Kidney (tissue), 14 donors: ENCODE measurements around the gene MYT1. TPM values are rescaled to one million over a fixed set of nuclear protein-coding genes. Genes with fewer than 3 reads are reported as not detected.

Source experiments
- DNase-seq, 5 donors: peaks; one replicate each; pipeline ENCODE4 v3.0.0-alpha.2; 2013 to 2020
- FAIRE-seq: peaks from 2 replicates; lab custom pipeline; 2012; peaks lifted over from hg19 to GRCh38; lab: Jason Lieb, UNC
- H3K27ac ChIP-seq, 2 donors: one replicate each; pipeline ENCODE4 v1.7.0; 2013; ENCODE audit warnings: low read depth in 2 of 2, low read length in 2 of 2, inconsistent platforms in 1 of 2
- H3K27me3 ChIP-seq: one replicate; pipeline ENCODE4 v1.7.1; 2013; ENCODE audit warnings: low read length, inconsistent platforms; ENCODE audit not compliant: control insufficient read depth, insufficient read depth
- H3K36me3 ChIP-seq, 3 donors: one replicate each; pipeline versions ENCODE4 v1.7.0 to v1.7.1; 2013; ENCODE audit warnings: low read length in 3 of 3, control low read depth in 1 of 3, inconsistent platforms in 1 of 3; ENCODE audit not compliant: insufficient read depth in 3 of 3, control insufficient read depth in 2 of 3
- H3K4me1 ChIP-seq, 3 donors: one replicate each; pipeline versions ENCODE4 v1.7.0 to v1.7.1; 2013; ENCODE audit warnings: low read length in 3 of 3, inconsistent platforms in 1 of 3, low read depth in 1 of 3; ENCODE audit not compliant: control insufficient read depth in 2 of 3, insufficient read depth in 2 of 3
- H3K4me3 ChIP-seq, 3 donors: one replicate each; pipeline versions ENCODE4 v1.7.0 to v1.8.1; 2013; ENCODE audit warnings: low read length in 3 of 3, control low read depth in 1 of 3, inconsistent platforms in 1 of 3
- H3K9ac ChIP-seq, 3 donors: one replicate each; pipeline versions ENCODE4 v1.7.0 to v1.7.1; 2013; ENCODE audit warnings: low read length in 3 of 3, control low read depth in 1 of 3, inconsistent platforms in 1 of 3
- H3K9me3 ChIP-seq, 3 donors: one replicate each; pipeline versions ENCODE4 v1.7.0 to v1.7.1; 2013; ENCODE audit warnings: low read length in 3 of 3, control low read depth in 1 of 3, inconsistent platforms in 1 of 3; ENCODE audit not compliant: control insufficient read depth in 2 of 3, insufficient read depth in 1 of 3
- intact Hi-C: fragments of 100-400 bp; cut with DNase I; formaldehyde crosslinking; loops from one replicate; pipeline ENCODE4 v1.11.1; 2022
- polyA plus RNA-seq: library from polyadenylated mRNA; stranded (reverse); fragments of 350-450 nt; fragmentation: Illumina TruSeq; extraction: RNeasy Lipid Tissue Mini Kit (QIAGEN cat#74804); gene quantifications from one replicate; pipeline ENCODE4 v1.2.3, GENCODE V29; 2014; ENCODE audit warnings: low read depth, low replicate concordance; ENCODE audit not compliant: insufficient read depth
- total RNA-seq: library from RNA; stranded (reverse); fragmentation: NEBNext Ultra II Directional; extraction: Animal tissue kit (Norgen Biotek cat#: 25700); gene quantifications from one replicate; pipeline ENCODE4 v1.2.1, GENCODE V29; 2021
- TF ChIP-seq, protein P1 (sequence below): IDR thresholded peaks from 3 replicates; pipeline ENCODE4 v1.5.1; 2012; ENCODE audit warnings: mild to moderate bottlenecking, moderate library complexity, borderline replicate concordance; ENCODE audit not compliant: insufficient read depth; ENCODE audit errors: extremely low read depth
- donor health status: control.
- donor health status: control.
- donor health status: control.
- donor health status: control.
- donor health status: control.
- donor health status: DM: yes; HTN: yes; CAD: no.
- donor health status: Normal renal cell carcinoma (clear cell type).

The MYT1 gene
- total and polyA plus RNA-seq, 2 donors from 2014 or later, result not detected

DNA sequence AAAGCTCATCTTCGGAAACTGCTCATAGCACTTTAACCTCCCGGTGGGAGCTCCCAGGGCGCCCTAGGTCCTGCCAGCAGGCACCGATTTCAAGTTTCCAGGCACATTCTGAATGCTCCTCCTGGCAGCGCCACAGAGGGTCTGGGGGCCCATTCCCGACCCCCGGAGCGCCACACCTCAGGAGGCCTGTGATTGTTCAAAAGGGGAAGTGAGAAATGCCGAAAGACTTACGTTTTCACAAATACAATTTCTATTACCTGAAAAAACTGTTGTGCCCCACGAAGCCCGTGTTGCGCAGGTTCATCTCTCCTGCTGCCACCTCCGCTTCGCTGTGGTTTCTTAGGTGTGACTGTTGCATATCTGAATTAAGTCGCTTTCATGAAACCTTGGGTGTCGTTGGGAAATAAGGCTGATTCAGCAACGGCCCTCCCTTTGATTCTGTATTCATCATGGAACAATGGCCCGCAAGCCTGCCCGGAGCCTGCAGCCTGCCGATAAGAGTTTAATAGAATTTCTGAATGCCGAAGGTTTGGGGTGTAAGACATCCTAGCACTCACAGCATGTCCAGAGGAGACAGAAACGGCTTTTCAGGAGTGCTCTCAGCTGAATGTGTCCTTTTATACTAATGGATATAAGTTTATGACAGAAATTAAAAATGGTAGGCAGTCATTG is 1.9 kb upstream of the MYT1 start:
- Histone ChIP-seq H3K9ac (no peak overlapping the region), H3K27ac (no peak overlapping the region), H3K36me3 (no peaks in the 10 kb centered on the region), H3K4me3 (no peak overlapping the region), H3K9me3 (no peaks in the 10 kb centered on the region), H3K27me3 (peaks cover 18% of the 10 kb centered on the region), H3K4me1 (no peaks in the 10 kb centered on the region)
- intact Hi-C loops, result no loop called here
- TF ChIP-seq, protein P1, sequence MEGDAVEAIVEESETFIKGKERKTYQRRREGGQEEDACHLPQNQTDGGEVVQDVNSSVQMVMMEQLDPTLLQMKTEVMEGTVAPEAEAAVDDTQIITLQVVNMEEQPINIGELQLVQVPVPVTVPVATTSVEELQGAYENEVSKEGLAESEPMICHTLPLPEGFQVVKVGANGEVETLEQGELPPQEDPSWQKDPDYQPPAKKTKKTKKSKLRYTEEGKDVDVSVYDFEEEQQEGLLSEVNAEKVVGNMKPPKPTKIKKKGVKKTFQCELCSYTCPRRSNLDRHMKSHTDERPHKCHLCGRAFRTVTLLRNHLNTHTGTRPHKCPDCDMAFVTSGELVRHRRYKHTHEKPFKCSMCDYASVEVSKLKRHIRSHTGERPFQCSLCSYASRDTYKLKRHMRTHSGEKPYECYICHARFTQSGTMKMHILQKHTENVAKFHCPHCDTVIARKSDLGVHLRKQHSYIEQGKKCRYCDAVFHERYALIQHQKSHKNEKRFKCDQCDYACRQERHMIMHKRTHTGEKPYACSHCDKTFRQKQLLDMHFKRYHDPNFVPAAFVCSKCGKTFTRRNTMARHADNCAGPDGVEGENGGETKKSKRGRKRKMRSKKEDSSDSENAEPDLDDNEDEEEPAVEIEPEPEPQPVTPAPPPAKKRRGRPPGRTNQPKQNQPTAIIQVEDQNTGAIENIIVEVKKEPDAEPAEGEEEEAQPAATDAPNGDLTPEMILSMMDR, result no peak
- DNase-seq (peak in 1 of 5 donors; percentile 17), FAIRE-seq (no peak)

DNA sequence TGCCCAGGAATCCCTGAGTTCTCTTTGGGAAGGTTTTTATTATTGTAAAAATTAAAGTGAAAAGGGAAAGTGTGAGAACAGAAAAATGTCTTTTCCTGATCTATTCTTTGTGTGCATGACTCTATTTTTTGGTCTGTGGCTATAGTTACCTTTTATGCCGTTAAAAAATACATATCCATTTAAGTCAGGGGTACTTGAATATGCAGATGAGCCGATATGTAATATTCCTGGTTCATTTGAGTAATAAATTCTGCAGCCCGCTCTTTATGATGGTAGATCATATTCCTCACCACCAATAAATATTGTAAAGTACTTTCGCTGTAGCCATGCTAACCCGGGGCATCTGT is 503 bp upstream of the MYT1 start:
- no peak overlapping the region for H3K27ac ChIP-seq
- intact Hi-C loops, result no loop called here
- no peaks in the 10 kb centered on the region for H3K36me3 ChIP-seq
- DNase-seq (no peak), FAIRE-seq (no peak)
- H3K4me1 ChIP-seq, result no peaks in the 10 kb centered on the region
- no peaks in the 10 kb centered on the region for H3K9me3 ChIP-seq
- H3K9ac ChIP-seq, result no peak overlapping the region
- TF ChIP-seq, protein P1, result no peak
- H3K27me3 ChIP-seq, result peaks cover 18% of the 10 kb centered on the region
- H3K4me3 ChIP-seq, result no peak overlapping the region

DNA sequence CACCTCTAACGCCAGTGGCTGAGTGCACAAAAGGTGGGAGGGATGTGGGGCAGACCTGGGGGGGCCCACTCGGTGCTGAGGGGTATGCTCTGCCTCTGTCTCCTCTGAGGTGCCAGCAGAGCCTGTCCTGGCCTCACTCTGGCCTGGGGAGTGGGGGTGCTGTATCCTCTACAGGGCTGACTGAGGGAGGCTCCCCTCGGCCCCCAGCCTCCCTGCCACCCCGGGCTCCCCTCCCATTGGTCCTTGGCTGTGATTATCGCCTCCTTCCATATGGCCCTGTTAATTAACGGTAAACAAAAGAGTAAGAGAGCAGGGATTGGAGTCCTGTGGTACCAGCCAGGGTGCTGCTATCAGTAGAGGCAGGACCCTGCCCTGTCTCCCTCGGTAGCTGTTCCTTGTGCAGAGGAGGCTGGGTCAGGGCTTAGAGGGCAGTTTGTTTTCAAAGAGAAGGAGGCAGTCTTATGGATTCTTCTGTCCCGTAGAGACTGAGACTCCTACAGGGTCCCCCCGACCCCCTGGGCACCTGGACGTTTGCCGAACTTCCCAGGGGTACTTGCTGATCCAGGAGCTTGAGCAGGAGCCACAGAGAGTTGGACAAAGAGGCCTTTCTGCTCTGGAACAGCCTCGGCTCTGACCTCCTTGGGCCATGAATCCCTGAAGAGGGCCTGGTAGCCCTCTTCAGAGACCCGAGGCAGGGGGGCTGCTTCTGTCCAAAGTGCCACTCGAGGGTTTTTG is 1.8 kb downstream of the MYT1 start:
- Histone ChIP-seq H3K27me3 (peaks cover 16% of the 10 kb centered on the region), H3K27ac (no peak overlapping the region), H3K4me3 (no peak overlapping the region), H3K9me3 (no peaks in the 10 kb centered on the region), H3K36me3 (no peaks in the 10 kb centered on the region), H3K9ac (no peak overlapping the region), H3K4me1 (no peaks in the 10 kb centered on the region)
- intact Hi-C loops, result no loop called here
- FAIRE-seq (no peak), DNase-seq (peak in 1 of 5 donors; percentile 43)
- TF ChIP-seq, protein P1, result no peak
